ENCODE measurements around the gene ANKRD53. TPM values are rescaled to one million over a fixed set of nuclear protein-coding genes. Genes with fewer than 3 reads are reported as not detected.
A peak's percentile ranks its signal among the peaks of the same experiment; 100 is the strongest.

Gene ANKRD53
- total RNA-seq, 1 donor from 2014 or later: 0.51 TPM

DNA sequence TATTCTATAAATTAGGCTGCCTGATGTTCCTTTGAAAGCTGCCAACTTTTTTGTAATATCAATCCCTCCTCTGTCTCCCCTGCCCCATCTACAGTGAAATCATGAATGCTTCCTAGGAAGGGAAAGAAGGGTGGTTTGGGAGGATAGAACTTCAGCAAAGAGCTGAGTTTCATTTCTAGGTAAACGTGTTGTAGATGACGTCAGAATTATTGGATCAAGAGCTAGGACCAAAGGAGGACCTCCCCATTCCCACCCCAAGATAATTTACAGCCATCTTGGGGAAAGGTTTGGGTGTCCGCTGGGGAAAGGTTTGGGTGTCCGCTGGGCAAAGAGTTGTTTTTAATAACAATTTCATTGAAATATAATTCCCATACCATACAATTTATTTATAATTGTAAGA lies 11.2 kb upstream of the ANKRD53 start:
- DNase-seq: no peak

DNA sequence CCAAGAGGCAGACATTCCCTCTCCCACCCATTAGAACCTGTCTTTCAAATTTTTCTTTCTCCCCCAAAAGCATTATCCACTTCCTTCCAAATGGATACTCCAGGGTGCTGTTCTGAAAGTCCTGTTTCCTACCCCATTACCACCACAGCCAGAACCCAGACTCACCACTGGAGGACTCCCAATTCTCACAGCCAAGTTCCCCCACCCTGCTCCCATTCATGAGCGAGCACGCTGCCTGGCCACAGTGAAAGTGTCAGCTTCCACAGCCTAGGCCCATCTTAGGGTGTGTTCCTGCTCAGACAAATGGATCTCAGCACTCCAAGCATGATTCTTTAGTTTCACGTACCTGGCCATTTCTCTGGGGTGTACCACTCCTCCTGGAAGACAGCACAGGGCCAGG lies 3.8 kb upstream of the ANKRD53 start:
- DNase-seq: no peak

DNA sequence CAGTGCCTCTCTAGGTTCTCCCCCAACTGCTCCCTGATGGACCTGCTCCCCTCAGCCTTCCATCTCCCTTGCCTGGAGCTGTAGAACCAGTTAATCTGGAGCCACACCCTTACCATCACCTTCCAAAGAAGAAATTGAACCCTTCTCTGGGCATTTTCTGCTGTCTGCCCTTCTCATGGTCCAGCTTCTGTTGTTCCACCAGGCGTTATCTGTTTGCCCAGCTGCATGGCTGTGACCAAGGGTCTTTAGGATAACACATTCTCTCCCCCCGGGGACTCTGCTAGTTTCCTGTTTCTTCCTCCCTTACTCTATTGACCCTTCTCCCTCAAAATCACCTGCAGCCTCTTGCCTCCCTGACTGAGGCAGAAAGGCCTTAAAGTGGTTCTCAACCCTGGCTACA lies 3.2 kb upstream of the ANKRD53 start:
- no peak for DNase-seq

DNA sequence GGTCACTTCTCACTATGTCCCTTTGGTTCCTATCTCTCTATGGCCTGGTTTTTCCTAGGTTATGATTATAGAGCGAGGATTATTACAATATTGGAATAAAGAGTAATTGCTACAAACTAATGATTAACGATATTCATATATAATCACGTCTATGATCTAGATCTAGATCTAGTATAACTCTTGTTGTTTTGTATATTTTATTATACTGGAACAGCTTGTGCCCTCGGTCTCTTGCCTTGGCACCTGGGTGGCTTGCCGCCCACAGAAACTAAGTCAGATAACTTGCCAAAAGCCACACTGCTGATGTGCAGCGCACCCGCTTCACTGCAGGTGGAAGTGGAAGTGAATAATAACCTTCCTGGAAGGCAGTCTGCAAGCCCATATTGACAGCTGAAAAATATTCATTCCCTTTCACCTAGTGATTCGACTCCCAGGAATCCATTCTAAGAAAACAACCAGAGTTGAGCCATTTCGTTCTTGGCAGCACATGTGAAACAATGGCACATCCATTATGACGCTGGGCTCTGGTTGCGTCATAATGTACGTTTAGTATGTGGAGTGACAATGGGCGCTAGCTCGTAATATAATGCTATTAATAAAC lies 725 bp upstream of the ANKRD53 start:
- DNase-seq: peak; percentile 71

DNA sequence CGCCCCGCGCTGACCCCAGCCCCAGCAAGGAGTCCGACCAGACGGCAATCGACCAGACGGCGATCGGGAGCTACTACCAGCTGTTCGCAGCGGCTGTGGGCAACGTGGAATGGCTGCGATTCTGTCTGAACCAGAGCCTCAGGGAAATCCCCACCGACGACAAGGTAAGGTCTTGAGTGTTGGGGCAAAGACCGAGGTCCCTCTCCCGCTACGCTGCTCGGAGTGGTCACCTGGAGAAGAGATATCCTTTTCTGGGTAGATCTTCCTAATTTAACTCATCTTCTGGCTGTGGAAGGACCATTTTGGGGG lies 704 bp downstream of the ANKRD53 start:
- no peak for DNase-seq

DNA sequence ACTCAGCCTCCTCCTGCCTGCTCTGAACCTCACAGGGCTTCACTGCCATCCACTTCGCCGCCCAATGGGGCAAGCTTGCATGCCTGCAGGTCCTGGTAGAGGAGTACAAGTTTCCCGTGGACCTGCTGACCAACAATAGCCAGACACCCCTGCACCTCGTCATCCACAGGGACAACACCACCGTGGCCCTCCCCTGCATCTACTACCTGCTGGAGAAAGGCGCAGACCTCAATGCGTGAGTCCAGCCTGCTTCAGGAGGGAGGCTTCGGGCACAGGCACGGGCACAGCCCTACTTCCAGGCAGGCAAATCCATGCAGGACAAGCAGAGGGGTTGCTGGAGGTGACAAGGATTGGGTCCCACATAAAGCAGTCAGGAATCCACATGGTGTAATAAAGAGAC lies 1.2 kb downstream of the ANKRD53 start:
- no peak for DNase-seq

DNA sequence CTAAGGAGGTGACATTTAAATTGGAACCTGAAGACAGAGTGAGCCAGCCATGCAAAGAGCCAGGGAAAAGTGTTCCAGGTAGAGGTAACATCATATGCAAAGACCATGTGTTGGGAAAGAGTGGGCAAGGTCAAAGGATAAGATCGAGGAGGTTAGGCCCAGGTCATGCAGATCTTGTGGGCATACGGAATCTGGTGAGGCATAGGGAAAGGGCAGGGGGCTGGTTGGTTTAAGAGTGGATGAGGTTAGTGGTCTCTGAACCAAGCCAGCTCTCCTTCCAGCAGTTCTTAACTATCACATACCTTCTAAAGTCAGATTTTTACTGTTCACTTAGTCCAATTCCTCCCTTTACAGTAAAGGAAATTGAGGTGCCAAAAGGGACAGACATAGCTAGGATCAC lies 3.0 kb downstream of the ANKRD53 start:
- DNase-seq: no peak

DNA sequence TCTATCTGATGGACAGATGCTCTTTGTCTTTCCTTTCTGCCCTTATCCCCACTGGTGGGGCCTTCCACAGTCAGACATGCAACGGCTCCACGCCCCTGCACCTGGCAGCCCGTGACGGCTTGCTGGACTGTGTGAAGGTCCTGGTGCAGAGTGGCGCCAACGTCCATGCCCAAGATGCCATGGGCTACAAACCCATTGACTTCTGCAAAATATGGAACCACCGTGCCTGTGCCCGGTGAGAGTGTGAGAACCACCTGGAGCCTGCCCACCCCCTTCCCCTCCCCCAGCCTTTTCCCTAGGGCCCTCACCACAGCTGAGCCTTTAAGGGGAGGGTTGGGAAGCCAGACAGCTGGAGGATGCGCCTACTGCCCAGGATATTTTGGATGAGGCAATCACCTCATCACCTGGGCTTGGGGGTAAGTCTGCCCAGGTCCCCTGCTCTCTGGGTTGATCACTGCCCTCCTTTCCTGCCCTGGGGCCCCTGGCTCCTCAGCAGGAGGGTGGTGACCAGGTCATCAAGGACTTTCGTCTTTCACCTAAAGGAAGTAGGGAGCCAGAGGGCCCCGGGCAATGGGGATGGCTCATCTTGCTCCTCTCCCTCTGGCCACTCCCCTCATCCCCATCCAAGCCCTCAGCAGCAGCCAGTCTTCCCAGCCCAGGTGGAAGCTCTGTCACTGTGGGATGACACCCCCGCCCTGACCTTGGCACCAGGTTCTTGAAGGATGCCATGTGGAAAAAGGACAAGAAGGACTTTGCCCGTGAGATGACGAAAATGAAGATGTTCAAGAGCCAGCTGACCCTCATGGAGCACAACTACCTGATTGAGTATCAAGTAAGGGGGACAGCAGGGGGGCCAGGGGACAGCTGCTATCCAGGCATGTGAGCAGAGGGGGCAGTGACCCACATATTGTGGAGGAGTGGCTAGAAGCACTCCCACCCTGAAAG lies 3.7 kb downstream of the ANKRD53 start:
- no peak for DNase-seq

DNA sequence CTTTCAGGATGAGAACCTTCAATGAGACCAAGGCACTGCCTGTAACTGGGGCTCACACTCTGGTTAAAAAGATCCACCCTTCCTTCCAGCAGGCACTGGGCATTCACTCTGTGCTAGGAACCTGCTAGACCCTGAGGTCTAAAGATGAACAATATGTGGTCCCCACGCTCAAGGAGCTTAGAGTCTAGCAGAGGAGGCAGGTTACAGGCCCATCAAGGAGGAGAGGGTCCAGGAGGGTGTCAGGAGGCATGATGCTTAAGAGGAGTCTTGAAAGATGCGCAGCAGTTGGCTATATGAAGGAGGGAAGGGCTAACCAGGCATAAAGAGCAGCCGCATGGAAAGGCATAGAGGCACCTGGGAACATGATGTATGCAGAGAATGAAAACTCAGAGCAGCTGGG lies 4.5 kb downstream of the ANKRD53 start:
- DNase-seq: no peak

DNA sequence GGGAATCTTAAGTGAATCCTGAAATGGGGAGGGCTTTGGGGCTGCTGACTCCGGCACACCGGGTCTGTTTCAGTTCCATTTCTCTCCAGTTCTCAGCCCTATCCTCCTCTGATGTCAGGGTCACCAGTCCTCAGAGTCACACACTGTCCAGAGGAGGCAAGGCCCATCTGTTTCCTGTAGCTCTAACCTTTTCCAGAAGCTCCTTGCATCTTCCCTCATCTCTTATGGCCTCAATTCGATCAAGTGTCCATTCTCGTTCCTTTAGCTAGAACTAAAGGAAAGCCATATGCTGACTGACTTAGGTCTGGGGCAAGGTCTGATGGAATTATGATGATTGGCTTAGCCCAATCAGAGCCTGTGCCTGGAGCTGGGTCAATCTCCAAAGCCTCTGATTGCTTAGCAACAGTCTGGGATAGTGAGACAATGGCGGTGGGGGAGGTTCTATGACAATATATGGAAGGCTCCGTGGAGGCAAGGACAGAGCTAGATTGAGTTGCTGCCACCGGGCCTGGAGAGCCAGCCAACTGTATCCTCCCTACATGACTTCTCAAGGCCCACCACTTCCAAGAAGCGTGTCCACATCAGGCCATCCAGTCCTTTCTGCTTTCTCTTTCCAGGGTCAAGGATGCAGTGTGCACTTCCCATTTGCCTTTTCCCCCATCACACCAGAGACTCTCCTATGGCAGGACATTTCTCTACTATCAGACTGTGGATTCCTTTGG lies 5.2 kb downstream of the ANKRD53 start:
- no peak for DNase-seq

DNA sequence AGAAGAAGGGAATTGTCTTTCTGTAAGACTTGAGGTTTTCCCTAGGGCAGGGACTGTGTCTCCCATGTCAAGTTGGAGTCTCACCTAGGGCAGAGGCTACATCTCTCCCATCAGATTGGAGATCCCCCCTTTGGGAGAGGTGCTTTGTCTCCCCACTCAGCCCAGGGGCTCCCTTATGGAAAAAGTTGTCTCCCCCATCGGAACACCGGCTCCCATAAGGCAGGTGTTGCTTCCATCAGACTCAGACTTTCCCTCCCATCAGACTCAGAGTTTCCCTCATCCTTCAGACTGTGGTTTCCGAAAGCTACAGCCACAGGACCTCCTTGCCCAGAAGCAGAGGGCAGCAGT lies 5.8 kb downstream of the ANKRD53 start:
- DNase-seq: no peak

DNA sequence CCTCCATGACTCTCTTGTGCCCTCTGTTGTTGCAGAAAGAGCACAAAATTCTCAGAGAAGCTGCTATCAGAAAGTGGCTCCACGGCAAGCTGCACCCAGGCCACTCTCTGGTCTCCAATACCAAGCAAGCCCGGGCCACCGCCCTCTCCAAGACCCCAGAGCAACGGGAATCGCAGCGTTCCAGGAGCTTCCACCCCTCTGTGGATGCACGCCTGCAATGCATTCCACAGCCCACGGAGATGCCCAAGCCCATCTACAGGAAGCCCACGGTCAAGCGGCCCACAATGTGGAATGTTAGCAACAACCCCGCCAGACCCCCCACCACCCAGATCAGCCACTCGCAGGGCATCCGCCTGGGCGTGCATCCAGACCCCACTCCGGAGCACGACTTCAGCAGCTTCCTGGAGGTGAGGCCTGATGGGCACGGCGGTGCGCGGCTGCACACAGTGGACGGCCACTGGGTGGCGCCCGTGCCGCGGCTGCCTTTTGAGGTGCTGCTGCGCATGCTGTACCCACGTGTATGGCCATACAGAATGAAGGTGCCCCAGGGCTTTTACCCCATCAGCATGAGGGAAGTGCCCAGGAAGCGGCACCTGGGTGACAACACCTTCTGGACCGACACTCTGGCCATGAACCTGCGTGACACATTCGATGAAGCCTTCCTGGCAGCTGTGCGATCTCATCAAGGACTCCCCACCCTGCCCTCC lies 6.3 kb downstream of the ANKRD53 start:
- DNase-seq: peak; percentile 75

DNA sequence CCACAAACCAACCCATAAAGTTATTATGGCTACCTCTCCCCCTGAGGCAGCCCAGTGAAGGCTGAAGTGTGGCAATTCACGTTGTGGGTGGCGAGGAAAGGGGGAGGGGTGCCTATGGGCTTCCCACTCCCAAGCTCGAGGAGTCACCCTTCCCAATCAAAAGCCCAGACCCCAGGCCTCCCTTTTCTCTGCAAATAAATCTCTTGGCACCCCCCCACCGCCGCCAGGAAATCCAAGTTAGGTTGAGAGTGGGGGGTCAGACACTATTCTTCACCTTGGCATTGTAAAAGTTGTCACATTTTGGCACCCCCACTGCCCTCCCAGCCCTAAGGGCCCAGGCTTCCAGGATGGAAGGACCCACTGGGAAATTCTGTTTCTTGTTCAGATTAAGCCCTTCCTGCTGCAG lies 6.9 kb downstream of the ANKRD53 start:
- DNase-seq: no peak

DNA sequence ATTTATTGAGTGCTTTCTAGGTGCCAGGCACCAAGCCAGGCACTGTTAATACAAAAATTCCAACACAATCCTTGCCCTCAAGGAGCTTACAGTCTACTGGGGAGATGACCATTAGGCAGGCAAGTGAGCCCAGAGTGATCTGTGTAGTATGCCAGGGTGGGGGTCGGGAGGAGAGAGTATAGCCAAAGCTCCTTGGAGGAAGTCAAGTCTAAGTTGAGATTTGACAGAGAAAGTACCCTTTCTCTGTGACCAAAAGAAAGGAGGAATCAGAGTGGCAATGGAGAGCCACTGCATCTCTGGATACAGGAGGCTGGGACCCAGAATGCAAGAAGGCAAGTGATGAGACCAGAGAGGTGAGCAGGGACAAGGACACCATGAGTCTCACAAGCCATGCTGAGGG lies 7.5 kb downstream of the ANKRD53 start:
- no peak for DNase-seq

DNA sequence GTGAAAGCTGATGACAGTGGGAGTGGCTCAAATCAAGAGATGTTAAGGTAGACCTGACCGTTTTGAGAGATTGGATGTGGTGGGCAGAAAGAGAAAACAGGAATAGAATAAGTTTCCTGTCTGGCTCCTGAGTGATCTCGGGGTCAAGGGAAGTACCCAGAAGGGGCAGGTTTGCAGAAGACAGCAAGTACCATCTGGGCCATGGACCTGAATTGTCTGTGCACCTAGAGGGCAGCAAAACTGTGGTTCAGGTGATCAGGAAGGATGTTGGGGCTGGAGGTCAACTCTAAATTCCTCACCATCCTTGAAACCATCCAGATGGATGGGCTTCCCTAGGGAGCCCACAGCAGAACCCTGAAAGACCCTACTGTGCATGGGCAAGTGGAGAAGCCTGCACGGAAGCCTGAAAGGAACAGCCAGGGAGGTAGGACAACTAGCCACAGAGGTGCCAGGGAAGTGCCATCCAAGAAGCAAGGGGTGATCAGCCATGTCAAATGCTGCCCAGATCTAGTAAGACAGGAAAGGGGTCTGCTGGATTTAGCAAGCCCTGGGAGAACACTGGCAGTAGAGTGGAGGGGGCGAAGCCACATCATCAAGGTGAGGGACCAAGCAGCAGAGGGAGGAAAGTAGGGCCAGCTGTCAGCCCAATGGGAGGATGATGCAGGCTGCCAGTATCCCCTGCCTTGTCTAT lies 8.2 kb downstream of the ANKRD53 start:
- no peak for DNase-seq

DNA sequence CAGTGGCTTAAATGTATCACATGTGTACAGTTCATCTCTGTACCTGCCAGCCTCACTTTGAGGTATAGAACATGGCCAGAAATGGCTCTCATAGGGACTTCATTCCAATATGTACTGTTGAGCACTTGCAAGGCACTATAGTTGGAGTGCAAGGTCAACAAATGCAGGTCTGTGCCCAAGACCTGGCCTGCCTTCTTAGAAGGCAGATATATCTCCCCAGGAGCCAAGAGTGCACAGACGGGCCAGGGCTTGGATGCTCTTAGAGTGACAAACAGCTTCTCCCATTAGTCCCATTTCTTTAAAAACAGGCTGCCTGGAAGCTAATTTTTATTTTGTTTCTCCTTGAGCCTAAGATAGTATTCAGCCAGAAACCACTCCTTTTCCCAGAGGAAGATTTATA lies 9.0 kb downstream of the ANKRD53 start:
- no peak for DNase-seq

DNA sequence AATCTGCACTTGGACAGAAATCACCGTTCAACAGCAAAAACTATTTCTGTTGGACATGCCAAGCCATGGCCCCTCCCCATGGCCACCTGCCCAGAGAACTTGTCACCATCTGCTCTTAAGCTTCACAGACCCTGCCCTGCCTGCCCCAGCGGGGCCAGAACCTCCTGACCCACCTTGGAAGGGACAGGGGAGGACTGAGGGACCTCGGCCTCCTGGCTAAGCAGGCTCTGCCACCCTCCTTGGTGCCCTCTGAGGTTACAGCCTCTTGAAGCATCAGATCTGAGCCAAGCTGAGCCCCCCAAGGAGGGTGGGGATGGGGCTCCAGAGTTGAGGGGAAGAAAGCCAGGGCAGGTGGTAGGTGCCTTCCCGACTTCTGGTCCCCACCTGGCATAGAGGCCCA lies 9.7 kb downstream of the ANKRD53 start:
- DNase-seq: no peak

DNA sequence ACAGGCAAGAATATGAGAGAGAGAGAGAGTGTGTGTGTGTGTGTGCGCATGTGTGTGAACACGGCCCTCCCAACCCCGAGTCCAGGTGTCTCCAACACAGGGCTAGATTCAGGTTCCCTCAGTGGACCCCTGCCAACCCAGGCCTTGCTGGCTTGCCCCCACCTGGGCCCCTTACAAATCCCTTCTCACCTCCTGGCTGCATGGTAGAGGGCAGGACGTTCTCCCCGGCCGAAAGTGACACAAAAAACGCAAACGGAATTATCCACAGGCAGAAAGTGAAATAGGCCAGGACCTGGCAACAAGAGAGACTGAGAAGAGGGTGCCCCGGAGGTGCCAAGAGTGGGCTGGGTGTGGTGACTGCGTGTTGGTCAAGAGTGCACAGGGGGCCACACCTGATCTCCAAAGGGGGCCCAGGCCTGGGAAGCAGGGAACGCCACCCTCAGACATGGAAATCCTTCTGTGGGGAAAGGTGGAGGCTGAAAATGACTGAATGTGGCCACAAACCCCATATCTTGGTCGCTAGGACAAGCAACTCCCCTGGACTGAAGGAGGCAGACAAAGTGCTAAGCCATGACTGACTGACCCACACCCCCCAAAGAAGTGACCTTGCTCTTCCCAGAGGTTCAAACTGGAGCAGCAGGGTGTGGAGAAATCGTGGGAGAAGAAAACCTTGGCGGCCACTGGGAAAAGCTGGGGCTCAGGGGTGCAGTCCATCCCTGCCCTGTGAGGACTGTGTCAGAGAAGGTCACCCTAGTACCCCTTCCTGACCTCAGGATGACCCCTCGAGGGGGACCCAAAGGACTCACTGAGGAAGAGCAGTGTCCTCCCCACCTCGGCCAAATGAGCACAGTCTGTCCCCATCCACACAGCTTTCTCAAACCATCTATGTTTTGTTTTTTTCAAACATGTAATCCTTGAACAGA lies 10.6 kb downstream of the ANKRD53 start:
- no peak for DNase-seq

DNA sequence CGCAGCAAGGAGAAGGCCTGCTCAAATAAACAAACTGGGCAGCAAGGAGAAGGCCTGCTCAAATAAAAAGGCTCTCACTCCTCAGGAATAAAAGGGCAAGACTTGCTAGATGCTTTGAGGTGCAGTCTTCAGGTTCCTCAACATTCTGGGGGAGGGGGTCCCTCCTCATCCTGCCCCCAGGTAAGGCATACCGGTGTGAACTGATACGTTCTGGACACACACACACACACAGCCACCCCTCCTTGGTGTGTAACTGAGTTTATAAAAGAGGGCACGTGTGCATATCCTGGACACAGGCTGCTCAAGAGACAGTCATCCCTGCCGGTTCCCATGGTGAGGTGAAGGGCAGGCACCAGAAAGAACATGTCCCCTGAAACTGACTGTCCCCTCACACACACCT lies 11.8 kb downstream of the ANKRD53 start:
- no peak for DNase-seq

DNA sequence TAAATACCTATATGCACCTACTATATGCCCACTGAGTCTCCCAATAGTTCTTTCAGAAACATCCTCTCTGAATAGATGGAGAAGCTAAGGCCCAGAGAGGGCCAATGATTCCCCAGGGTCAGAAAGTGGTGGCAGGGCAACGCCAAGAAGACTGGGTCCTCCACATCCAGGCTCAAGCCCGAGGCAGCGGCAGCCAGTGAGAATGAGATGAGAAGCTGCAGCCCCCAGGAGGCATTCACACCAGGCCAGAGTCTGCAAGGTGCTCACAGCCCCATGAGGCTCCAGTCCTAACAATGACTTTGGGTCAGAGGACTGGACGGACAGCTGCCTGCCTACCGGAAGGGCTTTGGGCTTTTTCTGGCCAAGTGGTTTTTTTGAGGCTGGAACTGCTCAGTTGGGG lies 12.7 kb downstream of the ANKRD53 start:
- no peak for DNase-seq

DNA sequence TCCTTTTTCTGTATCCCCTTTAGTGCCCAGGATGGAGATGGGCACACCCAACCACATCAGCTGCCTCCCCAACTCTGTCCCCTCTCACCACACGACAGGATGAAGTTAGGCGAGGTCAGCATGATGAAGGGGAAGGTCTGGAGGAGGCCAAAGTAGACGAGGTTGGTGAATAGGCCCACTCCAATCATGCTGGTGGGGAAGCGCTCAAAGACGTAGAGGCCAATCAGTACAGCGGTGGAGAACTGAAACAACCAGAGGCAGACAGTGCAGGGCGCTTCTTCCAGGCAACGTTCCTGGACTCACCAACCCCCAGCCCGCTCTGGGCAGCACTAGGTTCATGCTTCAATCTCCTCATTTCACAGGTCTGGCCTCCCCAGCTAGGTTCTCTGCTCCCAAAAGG lies 13.3 kb downstream of the ANKRD53 start:
- no peak for DNase-seq

Measured in dermis blood vessel endothelial cell (primary cell).